ENCODE measurements around the gene GSTM3.

- TF ChIP-seq POLR2A (IDR thresholded peaks at IDR 0.05), result no peak
- TF ChIP-seq EP300 (IDR thresholded peaks at IDR 0.05; ENCODE audit: low read depth), result no peak
- no peak for TF ChIP-seq CTCF (IDR thresholded peaks at IDR 0.05)
- TF ChIP-seq POLR2AphosphoS5 (IDR thresholded peaks at IDR 0.05), result no peak
Measured at GRCh38 chr1:109784551-109785252, 43.9 kb upstream of the GSTM3 start.
